Neural cell (in vitro differentiated cells): ENCODE data around the gene PHOX2B. TPM values are rescaled to one million over a fixed set of nuclear protein-coding genes. Genes with fewer than 3 reads are reported as not detected.

Experiments
- H2AFZ ChIP-seq: fragments of 200-600, 300-800 bp; sonication (generic), shearing (Covaris generic); 2 replicates; pipeline ENCODE4 v1.6.0; 2014; ENCODE audit warnings: low read depth, mild to moderate bottlenecking, antibody characterized with exemption, low read length, moderate library complexity
- H3F3A ChIP-seq: fragments of 200-600 bp; shearing (Covaris generic); 2 replicates; pipeline ENCODE4 v1.6.1; 2016; ENCODE audit warnings: mild to moderate bottlenecking, moderate library complexity, mixed read lengths, antibody characterized with exemption, low read length; ENCODE audit not compliant: insufficient read depth, poor library complexity, severe bottlenecking
- H3K27ac ChIP-seq: fragments of 200-600, 300-800 bp; sonication (generic), shearing (Covaris generic); 2 replicates; pipeline ENCODE4 v1.5.1; 2014; ENCODE audit warnings: mild to moderate bottlenecking, low read length, moderate library complexity
- H3K27me3 ChIP-seq: fragments of 300-800, 200-600 bp; sonication (generic), shearing (Covaris generic); 2 replicates; pipeline ENCODE4 v1.6.0; 2014; ENCODE audit warnings: mild to moderate bottlenecking, low read depth, low read length, moderate library complexity; ENCODE audit not compliant: insufficient read depth
- H3K36me3 ChIP-seq: fragments of 300-800, 200-600 bp; sonication (generic), shearing (Covaris generic); 2 replicates; pipeline ENCODE4 v1.5.1; 2014; ENCODE audit warnings: mild to moderate bottlenecking, antibody characterized with exemption, low read length, moderate library complexity; ENCODE audit not compliant: insufficient read depth
- H3K4me2 ChIP-seq: fragments of 300-800, 200-600 bp; sonication (generic), shearing (Covaris generic); 2 replicates; pipeline ENCODE4 v1.6.0; 2014; ENCODE audit warnings: mild to moderate bottlenecking, low read length
- H3K4me3 ChIP-seq: fragments of 300-800, 200-600 bp; sonication (generic), shearing (Covaris generic); 2 replicates; pipeline ENCODE4 v1.5.1; 2014; ENCODE audit warnings: mild to moderate bottlenecking, low read length, moderate library complexity
- H3K79me2 ChIP-seq: fragments of 200-600 bp; shearing (Covaris generic); replicated peaks from 2 replicates; pipeline ENCODE4 v1.6.0; 2014; ENCODE audit warnings: mild to moderate bottlenecking, low read length, moderate library complexity; ENCODE audit not compliant: insufficient read depth
- H3K9ac ChIP-seq: fragments of 300-800, 200-600 bp; sonication (generic), shearing (Covaris generic); 2 replicates; pipeline ENCODE4 v1.6.1; 2016; ENCODE audit warnings: mild to moderate bottlenecking, low read length, mixed read lengths
- H3K9me2 ChIP-seq: fragments of 200-600 bp; shearing (Covaris generic); 2 replicates; pipeline ENCODE4 v1.6.1; 2016; ENCODE audit warnings: mild to moderate bottlenecking, low read length, mixed read lengths; ENCODE audit not compliant: insufficient read depth
- H3K9me3 ChIP-seq: fragments of 200-600, 300-800 bp; sonication (generic), shearing (Covaris generic); 2 replicates; pipeline ENCODE4 v1.6.1; 2016; ENCODE audit warnings: mild to moderate bottlenecking, mixed run types, low read length, moderate library complexity, mixed read lengths
- H4K20me1 ChIP-seq: fragments of 200-600 bp; shearing (Covaris generic); 2 replicates; pipeline ENCODE4 v1.6.1; 2016; ENCODE audit warnings: mild to moderate bottlenecking, mixed run types; ENCODE audit not compliant: insufficient read depth
- CTCF ChIP-seq: fragments of 450-650 bp; IDR thresholded peaks from 2 replicates; pipeline ENCODE4 v1.5.1; 2014; ENCODE audit warnings: antibody characterized with exemption, mild to moderate bottlenecking, moderate library complexity; ENCODE audit not compliant: poor library complexity, severe bottlenecking
- EP300 ChIP-seq: fragments of 450-650 bp; conservative IDR thresholded peaks from 2 replicates; pipeline ENCODE4 v1.6.1; 2014; ENCODE audit warnings: antibody characterized with exemption, mild to moderate bottlenecking, moderate library complexity; ENCODE audit not compliant: poor library complexity, severe bottlenecking
- EZH2 ChIP-seq: fragments of 200-600, 300-800 bp; shearing (Covaris generic), sonication (generic); IDR thresholded peaks from 2 replicates; pipeline ENCODE4 v1.6.1; 2014; ENCODE audit warnings: antibody characterized with exemption, low read length, borderline replicate concordance, mild to moderate bottlenecking; ENCODE audit not compliant: insufficient read depth, poor library complexity, severe bottlenecking
- MXI1 ChIP-seq: fragments of 450-650 bp; conservative IDR thresholded peaks from 2 replicates; pipeline ENCODE4 v1.6.1; 2014; ENCODE audit warnings: antibody characterized with exemption, mild to moderate bottlenecking; ENCODE audit not compliant: poor library complexity, severe bottlenecking
- POLR2AphosphoS5 ChIP-seq: IDR thresholded peaks from 2 replicates; pipeline ENCODE4 v1.6.1; 2012
- RAD21 ChIP-seq: fragments of 450-650 bp; conservative IDR thresholded peaks from 2 replicates; pipeline ENCODE4 v1.6.1; 2014; ENCODE audit warnings: antibody characterized with exemption, mild to moderate bottlenecking, moderate library complexity
- REST ChIP-seq: IDR thresholded peaks from 2 replicates; pipeline ENCODE4 v1.6.1; 2012; ENCODE audit warnings: borderline replicate concordance
- SMC3 ChIP-seq: fragments of 450-650 bp; conservative IDR thresholded peaks from 2 replicates; pipeline ENCODE4 v1.6.1; 2014; ENCODE audit warnings: antibody characterized with exemption, mild to moderate bottlenecking, moderate library complexity; ENCODE audit not compliant: poor library complexity
- TAF1 ChIP-seq: IDR thresholded peaks from 2 replicates; pipeline ENCODE4 v1.6.1; 2012; ENCODE audit warnings: low read depth
- polyA plus RNA-seq: library from polyadenylated mRNA; depleted of rRNA; stranded (reverse); fragments of >200 nt; gene quantifications from 2 replicates; pipeline ENCODE4 v1.2.3, GENCODE V29; 2014

PHOX2B gene
- polyA plus RNA-seq, 1 donor from 2014 or later, result not detected

- Histone ChIP-seq H4K20me1 (no peaks in the 10 kb centered on the region), H3K27ac (no peak overlapping the region), H3K4me3 (no peak overlapping the region), H3K79me2 (no peaks in the 10 kb centered on the region), H2AFZ (no peak overlapping the region), H3K4me2 (no peak overlapping the region), H3K36me3 (no peaks in the 10 kb centered on the region), H3K9me2 (no peaks in the 10 kb centered on the region), H3K9me3 (no peaks in the 10 kb centered on the region), H3K9ac (no peak overlapping the region), H3F3A (no peaks in the 10 kb centered on the region), H3K27me3 (no peaks in the 10 kb centered on the region)
- TF ChIP-seq SMC3, result no peak
- TF ChIP-seq EZH2, result no peak
- TF ChIP-seq POLR2AphosphoS5, result no peak
- TF ChIP-seq REST, result no peak
- TF ChIP-seq EP300, result no peak
- no peak for TF ChIP-seq TAF1
- no peak for TF ChIP-seq RAD21
- no peak for TF ChIP-seq CTCF
- no peak for TF ChIP-seq MXI1
Observed at GRCh38 chr4:41731569-41732126, 16.9 kb downstream of the PHOX2B start.

GRCh38 chr4:41728573-41728913 is 20.0 kb downstream of the PHOX2B start:
- Histone ChIP-seq H3K4me2 (no peak overlapping the region), H3K79me2 (no peaks in the 10 kb centered on the region), H3K27ac (no peak overlapping the region), H3K36me3 (no peaks in the 10 kb centered on the region), H4K20me1 (no peaks in the 10 kb centered on the region), H3K9me2 (no peaks in the 10 kb centered on the region), H3K9ac (no peak overlapping the region), H3K4me3 (no peak overlapping the region), H3F3A (no peaks in the 10 kb centered on the region), H3K27me3 (no peaks in the 10 kb centered on the region), H3K9me3 (no peaks in the 10 kb centered on the region), H2AFZ (no peak overlapping the region)
- no peak for TF ChIP-seq TAF1
